Activated CD4-positive, alpha-beta T cell treated with anti-CD3 and anti-CD28 coated beads for 48 hours (primary cell): ENCODE data around the gene FUNDC2.

ENCODE experiments used
- DNase-seq: peaks from one replicate; pipeline ENCODE4 v3.0.0-alpha.2; 2020

The FUNDC2 gene

GRCh38 chrX:155070663-155070974 lies 44.0 kb downstream of the FUNDC2 start:
- DNase-seq, result no peak

- peak; percentile 84 for DNase-seq
These were observed 44.5 kb downstream of the FUNDC2 start, which contains the start of the genes BRCC3, CMC4 and MTCP1 for GRCh38 chrX:155070975-155071693. Gene BRCC3 (plus strand): TSS chrX:155071508. CDS start chrX:155071528, 20 bp downstream. Gene CMC4 (minus strand): TSS chrX:155071136. CDS start chrX:155064023, 7,113 bp downstream. Gene MTCP1 (minus strand): TSS chrX:155071136. CDS start chrX:155066010, 5,126 bp downstream.

DNA sequence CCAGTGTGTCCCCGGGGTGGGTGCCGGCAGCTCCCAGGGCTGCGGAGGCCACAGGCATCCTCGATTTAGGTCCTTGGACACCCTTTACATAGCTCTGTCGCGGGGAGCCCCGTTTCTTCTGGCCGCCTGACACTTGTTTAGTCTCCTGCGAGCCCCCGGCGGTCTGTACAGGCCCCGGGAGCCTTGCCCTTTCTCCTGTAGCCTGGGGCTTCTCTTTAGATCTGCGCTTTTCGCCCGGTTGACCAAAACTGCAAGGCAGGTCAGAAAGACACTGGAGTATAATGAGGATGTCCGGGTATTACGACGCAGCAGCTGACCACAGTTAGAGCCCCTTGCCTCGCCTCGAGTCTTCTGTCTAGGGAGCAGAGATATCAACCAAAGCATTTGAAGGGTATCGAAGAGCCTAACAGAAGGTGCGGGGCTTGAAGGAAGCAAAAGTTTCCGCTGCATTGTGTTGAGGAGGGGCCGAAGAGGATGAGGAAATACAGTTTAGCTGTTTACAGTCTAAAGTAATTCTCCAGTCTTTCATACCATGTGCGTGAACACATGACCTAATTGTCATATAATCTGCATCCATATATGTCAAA lies 45.1 kb downstream of the FUNDC2 start:
- DNase-seq, result no peak

DNA sequence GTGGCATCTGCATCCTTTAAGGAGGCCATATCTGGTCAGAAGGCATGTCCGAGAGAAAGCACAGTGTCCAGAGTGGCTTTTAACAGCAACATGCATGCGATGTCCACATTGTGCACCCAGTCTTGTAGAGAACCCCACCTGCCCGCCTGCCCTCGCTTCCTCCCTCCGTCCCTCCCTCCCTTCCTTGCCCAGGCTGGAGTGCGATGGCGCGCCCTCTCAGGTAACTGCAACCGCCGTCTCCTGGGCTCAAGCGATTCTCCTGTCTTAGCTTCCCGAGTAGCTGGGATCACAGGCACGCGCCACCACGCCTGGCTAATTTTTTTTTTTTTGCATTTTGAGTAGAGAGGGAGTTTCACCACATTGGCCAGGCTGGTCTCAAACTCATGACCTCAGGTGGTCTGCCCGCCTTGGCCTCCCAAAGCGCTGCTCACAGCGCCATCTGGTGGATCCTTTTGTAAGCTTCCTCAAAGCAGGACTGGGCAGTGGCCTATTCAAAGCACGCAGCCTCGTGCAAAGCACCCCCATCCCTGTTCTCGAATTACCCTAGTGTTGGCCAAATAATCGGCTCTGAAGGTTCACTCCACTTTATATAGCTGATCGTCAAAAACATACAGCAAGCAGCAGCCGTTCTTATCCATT lies 59.7 kb downstream of the FUNDC2 start:
- DNase-seq, result peak; percentile 56

DNA sequence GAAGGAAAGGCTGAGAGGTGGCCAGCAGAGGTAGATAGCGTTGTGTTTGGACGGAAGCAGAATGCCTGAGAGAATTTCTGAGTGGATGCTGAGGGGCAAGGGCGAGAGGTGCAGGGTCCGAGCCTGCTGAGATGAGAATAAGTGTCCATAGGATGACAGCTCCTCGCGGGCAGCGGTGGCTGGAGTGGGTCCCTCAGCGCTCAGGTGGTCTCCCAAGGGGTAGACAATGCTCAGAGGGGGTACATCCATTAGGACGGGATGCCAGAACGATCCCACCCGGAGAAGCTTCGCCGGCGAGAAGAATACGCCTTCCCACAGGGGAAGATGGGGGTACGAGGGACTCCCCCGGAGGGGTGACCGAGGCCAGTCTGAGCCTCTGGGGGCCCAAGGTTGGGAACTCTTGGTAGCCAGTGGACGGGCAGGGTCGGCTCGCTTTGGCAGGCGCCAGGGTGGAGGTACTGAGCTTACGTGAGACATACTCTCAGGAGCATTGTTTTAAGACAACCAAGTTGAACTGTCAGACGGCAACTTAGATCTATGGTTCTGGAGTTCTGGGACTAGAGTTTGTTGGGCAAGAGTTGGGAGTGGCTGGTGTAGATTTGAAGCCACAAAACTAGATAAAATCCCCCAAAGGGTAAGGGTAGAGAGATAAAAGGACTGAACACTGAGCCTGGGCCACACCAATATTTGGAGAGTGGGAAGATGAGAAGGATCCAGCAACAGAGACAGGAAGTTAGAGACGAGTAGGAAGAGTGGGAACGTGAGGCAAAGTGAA lies 60.5 kb downstream of the FUNDC2 start:
- DNase-seq, result no peak

DNA sequence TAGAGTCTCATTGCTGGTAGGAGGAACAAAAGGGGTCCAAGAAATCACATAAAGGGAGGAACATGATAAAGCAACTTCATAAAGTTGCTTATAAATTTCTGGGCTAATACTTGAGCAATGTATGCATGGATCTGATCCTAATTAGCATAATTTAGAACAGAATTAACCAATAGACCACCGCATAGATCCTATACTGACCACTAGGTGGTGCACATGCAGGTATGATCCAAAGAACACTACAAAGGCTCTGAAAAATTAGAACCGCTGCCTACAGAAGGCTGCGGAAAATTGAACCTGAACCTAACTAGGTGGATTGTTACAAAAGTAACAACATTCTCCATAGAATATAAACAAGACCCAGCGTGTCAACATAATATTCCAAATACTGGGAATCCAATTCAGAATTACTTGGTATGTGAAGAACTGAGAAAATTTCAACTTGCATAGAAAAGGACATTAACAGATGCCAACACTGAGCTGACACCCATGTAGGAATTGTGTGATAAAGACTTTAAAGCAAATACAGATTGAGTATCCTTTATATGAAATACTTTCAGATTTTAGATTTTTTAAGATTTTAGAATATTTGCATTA lies 67.9 kb downstream of the FUNDC2 start:
- DNase-seq, result no peak

DNA sequence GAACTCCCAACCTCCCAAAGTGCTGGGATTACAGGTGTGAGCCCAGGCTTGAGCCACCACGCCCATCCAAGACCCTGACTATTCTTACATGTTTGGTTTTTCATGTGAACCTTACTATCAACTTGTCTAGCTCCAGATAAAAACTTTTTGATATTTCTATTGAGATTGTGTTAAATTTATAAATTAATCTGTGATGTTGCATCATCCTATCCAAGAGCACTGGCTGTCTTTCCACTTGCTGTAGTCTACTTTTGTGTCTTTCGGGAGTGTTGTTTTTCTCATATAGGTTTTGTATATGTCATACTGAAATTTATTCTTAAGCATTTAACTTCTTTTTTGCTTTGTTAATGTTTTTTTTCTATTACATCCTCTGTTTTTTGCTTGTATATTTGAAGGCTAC lies 79.3 kb downstream of the FUNDC2 start:
- DNase-seq, result no peak

DNA sequence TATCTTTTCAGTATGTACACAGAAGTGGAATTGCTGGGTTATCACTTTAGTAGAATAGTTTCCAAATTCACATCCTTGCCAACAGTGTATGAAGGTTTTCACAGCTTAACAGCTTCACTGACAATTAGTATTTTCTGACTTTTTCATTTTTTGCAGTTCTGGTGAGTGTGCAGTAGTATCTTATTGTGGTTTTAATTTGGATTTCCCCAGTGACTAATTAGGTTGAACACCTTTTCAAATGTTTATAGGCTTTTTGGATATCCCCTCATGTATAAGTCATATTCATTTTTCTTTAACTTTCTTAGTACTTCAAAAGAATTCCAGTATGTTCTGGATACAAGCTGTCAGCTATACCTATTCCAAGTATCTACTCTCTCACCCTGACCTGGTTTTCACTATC lies 81.8 kb downstream of the FUNDC2 start:
- DNase-seq, result no peak
